SK-N-SH treated with all-trans-retinoic acid at 6 μM for 48 hours (cell line): ENCODE measurements around the gene FREM3.
"Not testable (repeated sequence)": the region's sequence is repeated elsewhere in the genome, so short reads cannot be mapped to it uniquely, and the experiment has no call there.

Experiments used
- ATAC-seq: fragments of 200-7000 bp; cut with Tn5 transposase; 3 replicates; pipeline ENCODE4 v1.9.1; 2020; ENCODE audit warnings: mild to moderate bottlenecking, moderate library complexity
- ARNTL ChIP-seq: fragments of 450-650 bp; formaldehyde crosslinking; IDR thresholded peaks from 2 replicates; pipeline ENCODE4 v1.5.0; 2020; ENCODE audit warnings: low read depth, mild to moderate bottlenecking, moderate library complexity, borderline replicate concordance
- CREB5 ChIP-seq: fragments of 250-450 bp; sonication (Bioruptor Pico); IDR thresholded peaks from 2 replicates; pipeline ENCODE4 v1.5.1; 2020; ENCODE audit warnings: low read depth, mild to moderate bottlenecking, moderate library complexity
- CSDC2 ChIP-seq: fragments of 250-450 bp; sonication (Bioruptor Pico); IDR thresholded peaks from 2 replicates; pipeline ENCODE4 v1.5.0; 2020; ENCODE audit warnings: mild to moderate bottlenecking, moderate library complexity
- GLIS3 ChIP-seq: fragments of 250-450 bp; sonication (Bioruptor Pico); IDR thresholded peaks from 2 replicates; pipeline ENCODE4 v1.5.0; 2020; ENCODE audit warnings: mild to moderate bottlenecking, moderate library complexity
- ISL1 ChIP-seq: fragments of 250-450 bp; sonication (Bioruptor Pico); IDR thresholded peaks from 2 replicates; pipeline ENCODE4 v2.1.2; 2022; ENCODE audit warnings: mild to moderate bottlenecking, moderate library complexity
- OSR1 ChIP-seq: fragments of 250-450 bp; sonication (Bioruptor Pico); IDR thresholded peaks from 2 replicates; pipeline ENCODE4 v1.8.0; 2022; ENCODE audit warnings: moderate library complexity, mild to moderate bottlenecking, inconsistent platforms
- PATZ1 ChIP-seq: fragments of 250-450 bp; sonication (Bioruptor Pico); IDR thresholded peaks from 2 replicates; pipeline ENCODE4 v1.8.0; 2020; ENCODE audit warnings: mild to moderate bottlenecking, moderate library complexity, borderline replicate concordance
- POU6F1 ChIP-seq: fragments of 250-450 bp; sonication (Bioruptor Pico); IDR thresholded peaks from 2 replicates; pipeline ENCODE4 v1.8.0; 2021; ENCODE audit warnings: low read depth, mild to moderate bottlenecking, moderate library complexity, borderline replicate concordance
- PPARA ChIP-seq: fragments of 250-450 bp; sonication (Bioruptor Pico); IDR thresholded peaks from 2 replicates; pipeline ENCODE4 v1.5.0; 2020; ENCODE audit warnings: mild to moderate bottlenecking, borderline replicate concordance
- RARB ChIP-seq: fragments of 250-450 bp; sonication (Bioruptor Pico); IDR thresholded peaks from 2 replicates; pipeline ENCODE4 v1.8.0; 2021; ENCODE audit warnings: mild to moderate bottlenecking, moderate library complexity
- TCF4 ChIP-seq: fragments of 250-450 bp; sonication (Bioruptor Pico); IDR thresholded peaks from 2 replicates; pipeline ENCODE4 v1.8.0; 2021; ENCODE audit warnings: mild to moderate bottlenecking, moderate library complexity, borderline replicate concordance
- TSHZ2 ChIP-seq: fragments of 250-450 bp; sonication (Bioruptor Pico); IDR thresholded peaks from 2 replicates; pipeline ENCODE4 v1.5.0; 2020; ENCODE audit warnings: mild to moderate bottlenecking, moderate library complexity
- ZC3H10 ChIP-seq: fragments of 250-450 bp; sonication (Bioruptor Pico); IDR thresholded peaks from 2 replicates; pipeline ENCODE4 v1.5.1; 2021; ENCODE audit warnings: mild to moderate bottlenecking, moderate library complexity
- ZFP30 ChIP-seq: fragments of 450-650 bp; formaldehyde crosslinking; IDR thresholded peaks from 2 replicates; pipeline ENCODE4 v1.5.0; 2022; ENCODE audit warnings: mild to moderate bottlenecking, moderate library complexity
- ZNF565 ChIP-seq: fragments of 450-650 bp; formaldehyde crosslinking; conservative IDR thresholded peaks from 2 replicates; pipeline ENCODE4 v1.5.0; 2020; ENCODE audit warnings: low read depth, mild to moderate bottlenecking, moderate library complexity
- ZNF8 ChIP-seq: fragments of 450-650 bp; formaldehyde crosslinking; IDR thresholded peaks from 2 replicates; pipeline ENCODE4 v1.5.0; 2020; ENCODE audit warnings: mild to moderate bottlenecking, moderate library complexity

The FREM3 gene

GRCh38 chr4:143743591-143743990 lies 43.1 kb upstream of the FREM3 start:
- ATAC-seq: no peak
- TF ChIP-seq PPARA (no peak), ZC3H10 (CRISPR knock-in tag) (no peak), ISL1 (CRISPR knock-in tag) (no peak), GLIS3 (CRISPR knock-in tag) (no peak), PATZ1 (CRISPR knock-in tag) (no peak), ARNTL (CRISPR knock-in tag) (no peak), ZNF565 (CRISPR knock-in tag) (no peak), TCF4 (CRISPR knock-in tag) (no peak), RARB (CRISPR knock-in tag) (no peak), CSDC2 (CRISPR knock-in tag) (no peak), OSR1 (CRISPR knock-in tag) (no peak), POU6F1 (CRISPR knock-in tag) (no peak)
- TF ChIP-seq, all 23 proteins: peak for 0

GRCh38 chr4:143742834-143743233 lies 42.4 kb upstream of the FREM3 start:
- no peak for TF ChIP-seq RARB (CRISPR knock-in tag)
- TF ChIP-seq ZFP30 (CRISPR knock-in tag): no peak
- no peak for TF ChIP-seq ZNF565 (CRISPR knock-in tag)
- no peak for TF ChIP-seq PATZ1 (CRISPR knock-in tag)
- TF ChIP-seq POU6F1 (CRISPR knock-in tag): no peak
- no peak for TF ChIP-seq ZC3H10 (CRISPR knock-in tag)
- no peak for TF ChIP-seq TSHZ2 (CRISPR knock-in tag)
- TF ChIP-seq CREB5 (CRISPR knock-in tag): no peak
- TF ChIP-seq ZNF8 (CRISPR knock-in tag): no peak
- TF ChIP-seq OSR1 (CRISPR knock-in tag): no peak
- ATAC-seq: no peak

- ATAC-seq: no peak
- TF ChIP-seq POU6F1 (CRISPR knock-in tag) (no peak), RARB (CRISPR knock-in tag) (no peak), ISL1 (CRISPR knock-in tag) (no peak)
These were observed 36.4 kb upstream of the FREM3 start for GRCh38 chr4:143736861-143737260.

GRCh38 chr4:143736061-143736460 lies 35.6 kb upstream of the FREM3 start:
- ATAC-seq: not testable (repeated sequence)
